ENCODE results near the gene RAB3C.

DNA sequence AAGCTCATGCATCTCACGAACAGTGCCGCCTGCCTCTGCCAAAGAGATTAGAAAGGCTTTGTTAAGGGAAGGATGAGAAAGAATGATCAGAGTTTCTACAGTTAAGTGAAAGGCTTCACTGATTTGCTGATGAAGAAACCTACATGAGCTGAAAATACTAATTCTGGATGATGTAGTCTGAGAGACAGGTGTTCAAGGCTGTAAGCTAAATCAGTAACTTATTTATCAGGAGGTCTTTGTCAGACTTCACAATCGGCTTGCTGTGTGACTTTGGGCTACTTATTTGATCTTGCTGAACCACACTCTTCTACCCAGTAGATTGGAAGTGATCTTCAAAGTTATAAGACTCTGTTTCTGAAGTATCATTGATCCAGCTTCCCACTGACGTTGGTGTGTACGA, 264.2 kb downstream of the RAB3C start:
- TF ChIP-seq, protein P1, sequence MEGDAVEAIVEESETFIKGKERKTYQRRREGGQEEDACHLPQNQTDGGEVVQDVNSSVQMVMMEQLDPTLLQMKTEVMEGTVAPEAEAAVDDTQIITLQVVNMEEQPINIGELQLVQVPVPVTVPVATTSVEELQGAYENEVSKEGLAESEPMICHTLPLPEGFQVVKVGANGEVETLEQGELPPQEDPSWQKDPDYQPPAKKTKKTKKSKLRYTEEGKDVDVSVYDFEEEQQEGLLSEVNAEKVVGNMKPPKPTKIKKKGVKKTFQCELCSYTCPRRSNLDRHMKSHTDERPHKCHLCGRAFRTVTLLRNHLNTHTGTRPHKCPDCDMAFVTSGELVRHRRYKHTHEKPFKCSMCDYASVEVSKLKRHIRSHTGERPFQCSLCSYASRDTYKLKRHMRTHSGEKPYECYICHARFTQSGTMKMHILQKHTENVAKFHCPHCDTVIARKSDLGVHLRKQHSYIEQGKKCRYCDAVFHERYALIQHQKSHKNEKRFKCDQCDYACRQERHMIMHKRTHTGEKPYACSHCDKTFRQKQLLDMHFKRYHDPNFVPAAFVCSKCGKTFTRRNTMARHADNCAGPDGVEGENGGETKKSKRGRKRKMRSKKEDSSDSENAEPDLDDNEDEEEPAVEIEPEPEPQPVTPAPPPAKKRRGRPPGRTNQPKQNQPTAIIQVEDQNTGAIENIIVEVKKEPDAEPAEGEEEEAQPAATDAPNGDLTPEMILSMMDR (IDR thresholded peaks at IDR 0.05 in 8 of 11, conservative IDR thresholded peaks at IDR 0.05 in 3 of 11): no peak
- TF ChIP-seq POLR2A (IDR thresholded peaks at IDR 0.05) (no peak), POLR2AphosphoS5 (IDR thresholded peaks at IDR 0.05) (no peak)

Measured in spleen (tissue), 7 donors.